SK-N-SH treated with all-trans-retinoic acid at 6 μM for 48 hours (cell line): ENCODE results near the gene SPATA45.

ENCODE experiments used
- ATAC-seq: fragments of 200-7000 bp; cut with Tn5 transposase; 3 replicates; pipeline ENCODE4 v1.9.1; 2020; ENCODE audit warnings: mild to moderate bottlenecking, moderate library complexity
- ARNTL ChIP-seq: fragments of 450-650 bp; formaldehyde crosslinking; IDR thresholded peaks from 2 replicates; pipeline ENCODE4 v1.5.0; 2020; ENCODE audit warnings: low read depth, mild to moderate bottlenecking, moderate library complexity, borderline replicate concordance
- BACH2 ChIP-seq: fragments of 250-450 bp; sonication (Bioruptor Pico); IDR thresholded peaks from 2 replicates; pipeline ENCODE4 v1.9.0; 2021; ENCODE audit warnings: mild to moderate bottlenecking, borderline replicate concordance
- CREB5 ChIP-seq: fragments of 250-450 bp; sonication (Bioruptor Pico); IDR thresholded peaks from 2 replicates; pipeline ENCODE4 v1.5.1; 2020; ENCODE audit warnings: low read depth, mild to moderate bottlenecking, moderate library complexity
- CSDC2 ChIP-seq: fragments of 250-450 bp; sonication (Bioruptor Pico); IDR thresholded peaks from 2 replicates; pipeline ENCODE4 v1.5.0; 2020; ENCODE audit warnings: mild to moderate bottlenecking, moderate library complexity
- CSRNP3 ChIP-seq: fragments of 250-450 bp; sonication (Bioruptor Pico); IDR thresholded peaks from 2 replicates; pipeline ENCODE4 v1.5.1; 2021; ENCODE audit warnings: mild to moderate bottlenecking, moderate library complexity
- GLIS3 ChIP-seq: fragments of 250-450 bp; sonication (Bioruptor Pico); IDR thresholded peaks from 2 replicates; pipeline ENCODE4 v1.5.0; 2020; ENCODE audit warnings: mild to moderate bottlenecking, moderate library complexity
- OSR1 ChIP-seq: fragments of 250-450 bp; sonication (Bioruptor Pico); IDR thresholded peaks from 2 replicates; pipeline ENCODE4 v1.8.0; 2022; ENCODE audit warnings: moderate library complexity, mild to moderate bottlenecking, inconsistent platforms
- PATZ1 ChIP-seq: fragments of 250-450 bp; sonication (Bioruptor Pico); IDR thresholded peaks from 2 replicates; pipeline ENCODE4 v1.8.0; 2020; ENCODE audit warnings: mild to moderate bottlenecking, moderate library complexity, borderline replicate concordance
- POU6F1 ChIP-seq: fragments of 250-450 bp; sonication (Bioruptor Pico); IDR thresholded peaks from 2 replicates; pipeline ENCODE4 v1.8.0; 2021; ENCODE audit warnings: low read depth, mild to moderate bottlenecking, moderate library complexity, borderline replicate concordance
- RARB ChIP-seq: fragments of 250-450 bp; sonication (Bioruptor Pico); IDR thresholded peaks from 2 replicates; pipeline ENCODE4 v1.8.0; 2021; ENCODE audit warnings: mild to moderate bottlenecking, moderate library complexity
- SNAI2 ChIP-seq: fragments of 250-450 bp; sonication (Bioruptor Pico); IDR thresholded peaks from 2 replicates; pipeline ENCODE4 v1.5.0; 2020; ENCODE audit warnings: mild to moderate bottlenecking, moderate library complexity
- TCF4 ChIP-seq: fragments of 250-450 bp; sonication (Bioruptor Pico); IDR thresholded peaks from 2 replicates; pipeline ENCODE4 v1.8.0; 2021; ENCODE audit warnings: mild to moderate bottlenecking, moderate library complexity, borderline replicate concordance
- TSHZ2 ChIP-seq: fragments of 250-450 bp; sonication (Bioruptor Pico); IDR thresholded peaks from 2 replicates; pipeline ENCODE4 v1.5.0; 2020; ENCODE audit warnings: mild to moderate bottlenecking, moderate library complexity
- ZFP3 ChIP-seq: fragments of 250-450 bp; sonication (Bioruptor Pico); IDR thresholded peaks from 2 replicates; pipeline ENCODE4 v1.5.0; 2020; ENCODE audit warnings: mild to moderate bottlenecking, moderate library complexity
- ZNF565 ChIP-seq: fragments of 450-650 bp; formaldehyde crosslinking; conservative IDR thresholded peaks from 2 replicates; pipeline ENCODE4 v1.5.0; 2020; ENCODE audit warnings: low read depth, mild to moderate bottlenecking, moderate library complexity
- ZNF70 ChIP-seq: fragments of 450-650 bp; formaldehyde crosslinking; IDR thresholded peaks from 2 replicates; pipeline ENCODE4 v1.5.0; 2020; ENCODE audit warnings: mild to moderate bottlenecking, moderate library complexity
- ZNF8 ChIP-seq: fragments of 450-650 bp; formaldehyde crosslinking; IDR thresholded peaks from 2 replicates; pipeline ENCODE4 v1.5.0; 2020; ENCODE audit warnings: mild to moderate bottlenecking, moderate library complexity

Gene SPATA45

GRCh38 chr1:212858461-212859265 is 11.2 kb upstream of the SPATA45 start (continued):
- TF ChIP-seq PATZ1 (CRISPR knock-in tag) (no peak), ZNF565 (CRISPR knock-in tag) (no peak), SNAI2 (CRISPR knock-in tag) (no peak), TCF4 (CRISPR knock-in tag) (no peak), TSHZ2 (no peak), BACH2 (CRISPR knock-in tag) (no peak), ARNTL (no peak)

GRCh38 chr1:212857992-212858460 is 10.6 kb upstream of the SPATA45 start, which contains the start of gene FLVCR1:
FLVCR1 (plus strand) TSS chr1:212858275; CDS start chr1:212858453, 178 bp downstream.
- TF ChIP-seq TCF4 (CRISPR knock-in tag) (no peak), RARB (CRISPR knock-in tag) (no peak), PATZ1 (CRISPR knock-in tag) (no peak), ZNF565 (CRISPR knock-in tag) (no peak), CSRNP3 (CRISPR knock-in tag) (no peak)
- ATAC-seq, result peak; percentile 98

- ATAC-seq, result no peak
- TF ChIP-seq GLIS3 (no peak), CREB5 (CRISPR knock-in tag) (no peak), ZFP3 (no peak), ZNF70 (CRISPR knock-in tag) (no peak), ARNTL (no peak), CSRNP3 (CRISPR knock-in tag) (no peak), RARB (CRISPR knock-in tag) (no peak), ZNF565 (CRISPR knock-in tag) (no peak), ZNF8 (no peak), CSDC2 (CRISPR knock-in tag) (no peak), OSR1 (CRISPR knock-in tag) (no peak), POU6F1 (CRISPR knock-in tag) (no peak)
Observed at GRCh38 chr1:212856755-212857154, 9.3 kb upstream of the SPATA45 start.
